Activated CD4-positive, CD25-positive, alpha-beta regulatory T cell treated with anti-CD3 and anti-CD28 coated beads, Interleukin-2, amount 50 U/mL, for 72 hours (primary cell): ENCODE data around the gene ITM2C.

ENCODE experiments used
- DNase-seq: peaks from one replicate; pipeline ENCODE4 v3.0.0; 2021

Gene ITM2C

DNA sequence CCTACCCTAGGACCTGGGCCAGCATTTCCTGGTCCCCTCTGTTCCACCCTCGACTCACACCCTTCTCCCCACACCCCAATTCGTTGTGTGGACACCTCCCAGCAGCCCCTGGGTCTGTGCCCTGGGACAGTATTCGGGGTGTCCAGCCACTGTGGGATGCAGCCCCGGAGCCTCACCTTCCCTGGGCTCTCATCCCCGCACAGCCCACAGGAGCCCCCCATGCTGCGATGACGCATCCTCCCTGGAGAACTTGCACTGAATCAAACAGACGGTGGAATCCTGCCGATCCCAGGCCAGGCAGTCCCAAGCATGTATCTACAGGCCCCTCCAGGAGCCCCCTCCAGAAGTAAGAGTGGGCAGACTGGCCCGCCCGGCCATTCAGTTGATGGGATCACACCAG lies 9.7 kb downstream of the ITM2C start:
- DNase-seq, result peak; percentile 19

GRCh38 chr2:230874876-230875275 lies 10.1 kb downstream of the ITM2C start:
- DNase-seq, result peak; percentile 28

DNA sequence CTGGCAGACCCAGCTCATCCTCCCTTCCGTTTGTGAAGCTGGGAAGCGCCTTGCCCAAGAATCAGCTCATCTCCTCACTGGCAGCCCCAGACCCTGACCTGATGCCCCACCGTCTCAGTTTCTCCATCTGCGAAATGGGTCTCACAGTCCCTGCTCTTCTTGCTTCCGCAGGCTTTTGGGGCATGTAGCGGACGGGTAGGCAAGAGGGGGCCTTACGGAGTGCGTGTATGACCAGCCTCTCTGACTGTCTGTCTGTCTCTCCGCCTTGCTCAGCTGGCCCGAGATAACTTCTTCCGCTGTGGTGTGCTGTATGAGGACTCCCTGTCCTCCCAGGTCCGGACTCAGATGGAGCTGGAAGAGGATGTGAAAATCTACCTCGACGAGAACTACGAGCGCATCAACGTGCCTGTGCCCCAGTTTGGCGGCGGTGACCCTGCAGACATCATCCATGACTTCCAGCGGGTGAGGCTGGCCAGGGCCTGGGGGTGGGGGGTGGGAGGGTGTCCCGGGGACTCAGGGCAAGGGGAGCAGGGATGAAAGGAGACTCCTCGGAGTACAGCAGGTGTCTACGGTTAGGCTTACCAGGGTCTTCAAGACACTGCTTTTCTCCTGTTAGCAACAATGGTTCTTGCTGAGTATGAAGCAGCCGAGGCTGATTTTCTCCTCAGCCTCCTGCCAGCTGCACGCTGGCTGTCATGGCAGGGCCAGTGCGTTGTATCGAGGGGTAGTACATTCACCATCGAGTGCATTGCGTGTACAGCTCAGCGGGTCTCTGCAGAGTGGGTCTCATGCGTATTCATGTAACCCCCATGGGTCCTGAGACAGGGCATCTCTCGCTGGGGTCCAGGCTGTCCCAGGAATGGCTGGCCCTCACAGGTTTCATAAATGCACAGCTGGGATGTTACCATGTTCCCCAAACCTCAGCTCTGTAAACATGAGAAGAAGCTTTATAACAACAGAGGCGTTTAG lies 10.9 kb downstream of the ITM2C start:
- peak; percentile 25 for DNase-seq

GRCh38 chr2:230877116-230877758 lies 12.5 kb downstream of the ITM2C start:
- DNase-seq, result peak; percentile 26

DNA sequence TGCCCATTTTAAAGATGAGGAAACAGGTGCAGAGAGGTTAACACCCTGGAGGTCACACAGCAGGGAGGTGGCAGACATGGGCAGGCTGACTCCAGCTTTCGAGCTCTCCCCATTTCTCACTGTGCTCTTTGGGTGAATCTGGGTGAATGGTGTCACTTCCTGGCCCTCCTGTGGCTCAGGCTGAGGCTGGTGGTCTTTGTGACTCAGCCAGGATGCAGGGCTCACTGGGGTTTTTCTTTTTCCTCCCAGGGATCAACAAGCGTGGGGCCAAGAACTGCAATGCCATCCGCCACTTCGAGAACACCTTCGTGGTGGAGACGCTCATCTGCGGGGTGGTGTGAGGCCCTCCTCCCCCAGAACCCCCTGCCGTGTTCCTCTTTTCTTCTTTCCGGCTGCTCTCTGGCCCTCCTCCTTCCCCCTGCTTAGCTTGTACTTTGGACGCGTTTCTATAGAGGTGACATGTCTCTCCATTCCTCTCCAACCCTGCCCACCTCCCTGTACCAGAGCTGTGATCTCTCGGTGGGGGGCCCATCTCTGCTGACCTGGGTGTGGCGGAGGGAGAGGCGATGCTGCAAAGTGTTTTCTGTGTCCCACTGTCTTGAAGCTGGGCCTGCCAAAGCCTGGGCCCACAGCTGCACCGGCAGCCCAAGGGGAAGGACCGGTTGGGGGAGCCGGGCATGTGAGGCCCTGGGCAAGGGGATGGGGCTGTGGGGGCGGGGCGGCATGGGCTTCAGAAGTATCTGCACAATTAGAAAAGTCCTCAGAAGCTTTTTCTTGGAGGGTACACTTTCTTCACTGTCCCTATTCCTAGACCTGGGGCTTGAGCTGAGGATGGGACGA lies 13.2 kb downstream of the ITM2C start:
- DNase-seq, result peak; percentile 29

- peak; percentile 19 for DNase-seq
Observed at GRCh38 chr2:230878599-230879188, 14.0 kb downstream of the ITM2C start.

GRCh38 chr2:230879271-230879882 lies 14.6 kb downstream of the ITM2C start:
- peak; percentile 12 for DNase-seq

DNA sequence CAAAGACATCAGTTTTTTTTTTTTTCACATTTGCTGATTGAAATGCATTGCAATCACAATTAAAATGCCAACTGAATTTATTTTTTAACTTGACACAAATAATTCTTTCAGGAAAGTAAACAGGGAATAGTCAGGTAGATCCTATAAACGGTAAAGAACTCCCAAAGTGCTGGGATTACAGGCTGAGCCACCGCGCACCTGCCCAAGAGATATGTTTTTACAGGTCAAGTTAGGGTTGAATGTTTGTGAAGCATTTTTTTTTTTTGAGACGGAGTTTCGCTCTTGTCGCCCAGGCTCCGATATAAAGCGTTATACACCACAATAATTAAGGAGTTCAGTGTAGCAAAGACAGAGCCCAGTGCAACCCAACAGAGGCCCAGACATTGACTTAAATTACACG lies 15.1 kb downstream of the ITM2C start:
- DNase-seq, result no peak

DNA sequence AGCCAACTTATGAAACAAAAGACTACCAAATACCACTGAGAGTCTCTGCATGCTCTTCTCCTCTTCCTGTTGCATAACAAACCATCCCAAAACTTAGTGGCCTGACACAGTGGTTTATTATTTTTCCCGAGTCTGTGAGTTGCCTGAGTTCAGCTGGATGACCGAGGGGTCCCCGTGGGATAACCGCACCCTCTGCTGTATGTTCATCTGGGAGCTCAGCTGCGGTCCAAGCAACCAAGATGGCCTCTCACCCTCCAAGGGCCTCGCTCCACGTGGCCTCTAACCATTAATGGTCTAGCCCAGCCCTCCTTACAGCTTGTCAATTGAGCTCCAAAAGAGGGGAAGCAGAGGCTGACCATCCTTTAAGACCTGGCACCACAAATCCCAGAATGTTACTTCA lies 17.1 kb downstream of the ITM2C start:
- no peak for DNase-seq

DNA sequence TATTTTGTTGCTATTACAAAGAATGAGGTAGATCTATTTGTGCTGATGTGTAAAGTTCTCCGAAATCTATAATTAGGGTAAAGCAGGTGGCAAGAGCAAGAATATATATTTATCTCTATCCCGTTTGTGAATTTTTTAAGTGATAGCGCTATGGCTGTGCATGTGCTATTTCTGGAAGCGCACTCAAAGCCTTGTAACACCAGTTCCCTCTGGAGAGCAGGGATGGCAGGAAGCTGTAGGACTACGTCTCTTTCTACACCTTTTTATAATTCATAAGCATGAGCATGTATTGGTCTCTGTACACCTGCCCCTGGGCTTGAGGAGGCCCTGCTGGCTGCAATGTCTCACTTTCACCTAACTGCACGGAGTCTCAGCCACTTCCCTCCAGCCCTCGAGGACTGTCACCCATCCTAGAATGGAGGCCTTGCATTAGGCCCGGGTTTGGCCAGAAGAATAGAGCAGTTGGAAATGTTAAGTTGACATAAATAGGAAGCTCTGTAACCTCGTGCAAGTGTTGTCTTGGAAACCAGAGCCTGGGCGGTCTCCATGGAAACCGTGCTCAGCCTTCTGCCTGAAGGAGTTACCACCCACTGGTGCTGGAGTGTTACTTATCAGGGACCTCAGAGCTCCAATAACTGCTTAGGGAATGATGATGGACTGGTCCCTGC lies 20.9 kb downstream of the ITM2C start:
- DNase-seq, result no peak

DNA sequence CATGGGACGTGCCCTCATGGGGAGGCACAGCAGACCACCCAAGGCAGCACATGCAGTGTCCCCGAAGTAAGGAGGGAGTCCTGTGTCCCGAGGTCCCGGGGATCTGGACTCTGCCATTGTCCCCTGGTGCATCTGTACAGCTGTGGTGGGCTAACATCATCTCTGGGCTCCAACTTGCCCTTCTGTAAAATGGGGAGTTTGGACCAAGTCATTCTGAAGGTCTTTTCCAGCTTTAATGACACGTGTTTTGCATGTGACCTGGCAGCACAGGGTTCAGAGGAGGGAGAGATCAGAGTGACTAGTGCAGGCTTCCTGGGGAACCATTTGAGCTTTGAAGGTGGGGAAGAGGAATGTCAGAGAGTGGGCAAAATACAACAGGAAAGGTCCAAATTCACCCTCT lies 21.5 kb downstream of the ITM2C start:
- DNase-seq, result no peak

DNA sequence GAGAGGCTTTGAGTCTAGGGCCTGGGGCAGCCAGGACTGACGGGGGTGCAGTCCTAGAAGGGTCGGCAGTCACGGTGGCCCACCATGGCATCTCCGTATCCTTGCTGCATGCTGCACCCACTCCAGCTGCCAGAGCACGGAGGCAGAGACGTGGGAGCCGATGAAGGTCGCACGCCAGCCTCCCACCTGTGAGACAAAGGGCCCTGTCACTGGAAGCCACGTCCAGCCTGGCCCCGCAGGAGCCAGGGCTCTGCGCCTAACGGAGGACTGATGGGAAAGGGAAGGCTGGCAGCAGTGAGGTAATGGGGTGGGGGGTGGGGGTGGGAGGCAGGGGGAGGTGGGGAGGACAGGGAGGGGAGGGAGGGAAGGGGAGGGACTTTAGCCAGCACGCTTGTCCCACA lies 21.9 kb downstream of the ITM2C start:
- no peak for DNase-seq

- DNase-seq, result no peak
Observed at GRCh38 chr2:230887342-230887741, 22.6 kb downstream of the ITM2C start.

- no peak for DNase-seq
Observed at GRCh38 chr2:230888824-230889400, 24.2 kb downstream of the ITM2C start.

DNA sequence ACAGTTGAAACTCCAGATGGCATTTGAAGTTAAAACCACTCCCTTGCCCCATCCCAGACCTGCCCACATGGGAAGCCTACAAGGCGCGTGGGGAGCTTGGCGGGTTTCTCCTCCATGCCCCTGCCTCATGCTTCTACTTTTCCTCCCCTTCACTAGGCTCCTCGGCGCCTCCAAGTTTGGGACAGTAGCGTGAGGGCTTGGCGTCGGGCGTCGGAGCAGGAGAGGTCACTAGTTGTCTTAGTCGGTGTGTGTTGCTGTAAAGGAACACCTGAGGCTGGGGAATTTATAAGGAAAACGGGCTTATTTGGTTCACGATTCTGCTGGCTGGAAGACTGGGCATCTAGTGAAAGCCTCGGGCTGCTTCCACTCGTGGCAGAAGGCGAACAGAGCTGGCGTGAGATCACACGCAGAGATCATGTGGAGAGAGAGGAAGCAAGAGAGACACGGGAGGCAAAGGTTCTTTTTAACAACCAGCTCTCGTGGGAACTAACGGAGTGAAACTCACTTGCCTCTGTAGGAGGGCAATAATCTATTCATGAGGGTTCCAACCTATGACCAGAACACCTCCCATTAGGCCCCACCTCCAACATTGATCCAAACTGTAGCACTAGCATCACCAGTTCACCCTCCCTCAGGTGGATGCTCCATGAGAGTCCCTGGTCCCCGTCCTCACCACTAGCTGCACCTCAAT lies 25.3 kb downstream of the ITM2C start:
- DNase-seq, result no peak

- DNase-seq, result no peak
Observed at GRCh38 chr2:230890646-230891045, 25.9 kb downstream of the ITM2C start.

GRCh38 chr2:230891064-230891463 lies 26.3 kb downstream of the ITM2C start:
- no peak for DNase-seq

GRCh38 chr2:230891509-230891908 lies 26.8 kb downstream of the ITM2C start:
- no peak for DNase-seq

DNA sequence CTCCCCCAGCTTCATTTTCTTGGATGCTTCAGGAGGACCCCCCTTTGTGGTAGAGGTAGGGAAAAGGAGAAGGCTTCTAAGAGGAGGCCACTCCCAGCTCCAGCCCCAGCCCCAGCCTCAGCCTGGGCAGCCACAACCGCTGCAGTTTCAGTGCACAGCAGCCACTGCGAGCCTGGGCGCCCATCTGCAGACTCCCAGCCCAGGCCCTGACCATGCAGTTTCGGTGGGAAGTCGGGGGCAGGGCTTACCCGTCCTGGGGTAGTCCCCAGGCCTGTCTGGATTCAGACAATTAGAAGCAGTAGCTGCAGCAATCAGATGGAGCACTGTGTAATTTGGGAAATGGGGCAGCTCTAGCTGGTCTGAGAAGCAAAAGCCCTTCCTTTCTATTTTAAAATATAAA lies 28.6 kb downstream of the ITM2C start:
- no peak for DNase-seq

DNA sequence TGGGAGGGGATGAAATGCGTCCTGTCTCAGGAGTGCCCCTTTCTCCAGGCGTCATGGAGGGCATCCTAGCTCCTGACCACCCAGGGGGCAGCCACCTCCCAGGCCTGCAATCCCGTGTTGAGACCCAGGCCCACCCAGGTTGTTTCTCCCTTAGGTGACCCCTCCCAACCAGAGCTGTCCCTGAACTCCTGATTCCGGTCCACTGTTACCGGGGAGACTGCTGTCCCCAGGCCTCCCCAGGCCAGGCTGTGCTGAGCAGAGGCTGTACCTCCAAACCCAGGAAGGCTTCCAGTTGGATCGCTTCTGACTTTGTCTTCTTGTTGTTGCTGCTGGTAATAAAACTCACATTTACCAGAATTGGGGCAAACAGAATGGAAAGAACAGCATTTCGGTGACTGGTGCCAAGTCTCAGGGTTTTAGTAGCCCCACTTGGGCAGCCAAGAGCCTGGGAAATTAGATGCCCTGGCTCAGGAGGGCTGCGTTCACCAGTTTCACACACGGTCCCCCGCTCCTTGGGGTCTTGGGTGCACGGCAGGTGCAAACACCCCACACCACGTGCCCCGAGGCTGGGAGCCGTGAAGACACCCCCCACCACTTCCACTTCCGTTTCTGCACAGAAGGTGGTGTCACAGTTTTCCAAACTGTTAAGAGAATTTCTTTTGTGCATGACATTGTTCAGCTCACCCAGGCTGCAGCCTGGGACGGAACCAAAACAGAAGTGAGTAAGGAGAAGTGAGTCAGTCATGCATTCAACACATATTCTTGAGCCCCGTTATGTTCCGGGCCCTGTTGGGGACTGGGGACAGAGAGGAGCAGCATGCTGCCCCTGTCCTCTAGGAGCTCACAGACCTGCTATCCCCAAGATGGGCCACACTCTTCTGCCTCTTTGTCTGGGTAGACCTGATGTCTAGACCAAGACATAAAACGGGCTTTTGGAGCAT lies 29.4 kb downstream of the ITM2C start:
- peak; percentile 9 for DNase-seq
